ENCODE results near the gene NR3C2.

- no peak for TF ChIP-seq CTCF (IDR thresholded peaks at IDR 0.05)
- no peak for TF ChIP-seq POLR2A (IDR thresholded peaks at IDR 0.05)
- no peak for TF ChIP-seq POLR2AphosphoS5 (IDR thresholded peaks at IDR 0.05)
These were observed 86.6 kb downstream of the NR3C2 start for GRCh38 chr4:148355442-148356123.

Measured in prostate gland (tissue), 2 donors.